ENCODE measurements around the gene PGLYRP3. TPM values are rescaled to one million over a fixed set of nuclear protein-coding genes. Genes with fewer than 3 reads are reported as not detected.

Gene PGLYRP3
- total and polyA plus RNA-seq, 2 donors (not counting 3 experiments of a cell fraction or from before 2014, with no cell fraction given) = not detected

DNA sequence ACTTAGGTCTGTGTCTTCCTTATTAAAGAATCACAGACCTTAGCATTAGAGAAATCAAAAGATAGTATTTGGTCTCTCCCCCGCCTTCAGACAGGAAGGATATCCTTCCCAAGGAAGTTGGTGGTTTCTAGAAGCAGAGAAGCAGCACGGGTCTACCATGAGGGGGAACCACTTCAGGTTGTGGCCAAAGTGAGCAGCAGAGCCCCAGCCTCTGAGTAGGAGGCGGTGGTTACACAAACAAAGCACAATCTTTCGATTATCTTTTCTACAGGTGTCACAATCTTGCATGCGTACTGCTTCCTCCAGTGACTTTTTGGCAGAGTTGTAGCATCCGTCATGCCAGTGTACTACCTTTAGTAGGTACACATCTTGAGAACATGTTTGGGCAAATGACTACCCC, 27.1 kb upstream of the PGLYRP3 start:
- no TSS peak for BruUV-seq (replicated peaks)
- POLR2A ChIA-PET = no interaction called here
- no peak overlapping the region for H3K4me2 ChIP-seq (ENCODE audit: insufficient read depth, low read length)

DNA sequence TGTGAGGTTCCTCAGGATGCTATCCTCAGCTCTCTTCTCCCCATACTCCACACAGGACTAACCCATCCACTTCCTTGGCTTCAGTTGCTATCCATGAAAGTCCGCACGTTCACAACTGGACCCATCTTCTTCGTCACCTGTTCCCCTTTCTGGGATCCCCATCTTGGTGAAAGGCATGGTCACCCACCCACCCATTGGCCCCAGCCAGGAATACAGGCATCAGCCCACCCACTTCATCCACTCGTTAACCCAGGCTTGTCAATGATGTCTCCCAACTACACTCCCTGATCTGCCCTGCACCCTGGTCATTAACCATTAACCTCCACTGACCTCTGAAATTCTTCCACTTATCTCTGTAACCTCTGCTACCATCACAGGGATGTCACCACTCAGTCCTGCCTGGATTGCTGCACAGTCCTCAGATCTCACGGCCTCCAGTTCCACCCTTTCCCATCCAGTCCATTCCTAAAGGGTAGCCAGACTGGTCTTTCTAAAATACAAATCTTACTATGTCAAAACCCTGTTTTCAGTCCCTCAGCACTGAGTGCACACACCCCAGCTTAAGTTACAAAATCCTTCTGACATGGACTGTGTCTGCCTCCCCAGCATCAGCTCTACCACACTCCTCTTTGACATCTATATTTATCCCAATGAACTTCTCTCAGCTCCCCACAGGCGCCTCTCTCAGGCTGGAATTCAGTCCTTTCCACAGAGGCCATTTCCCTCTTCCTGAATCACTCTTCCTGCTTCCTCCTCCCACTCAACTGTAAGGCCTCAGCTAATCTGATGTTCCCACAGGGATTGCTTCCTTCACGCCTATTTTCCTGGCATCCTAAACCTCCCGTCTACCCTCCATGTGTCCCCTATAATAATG, 25.5 kb upstream of the PGLYRP3 start:
- no TSS peak for BruUV-seq (replicated peaks)
- H4K20me1 ChIP-seq (replicated peaks; ENCODE audit: control insufficient read depth, extremely low read depth, insufficient read depth, low read length) = no peaks in the 10 kb centered on the region
- ChIA-PET POLR2A (no interaction called here), CTCF (interaction anchor here (1.5 kb wide), 1 partner anchor 156 kb away, joined by 3 read pairs; no protein-coding TSS in a partner anchor)
- H3K9ac ChIP-seq (replicated peaks; ENCODE audit: extremely low read depth, insufficient read depth, low read length) = no peak overlapping the region
- no peaks in the 10 kb centered on the region for H3K4me1 ChIP-seq (ENCODE audit: control insufficient read depth, extremely low read depth, insufficient read depth, low read length)
- dilution Hi-C loops (cut with MboI; ENCODE audit: extremely low pct_ligation_motif_present, low sequenced_read_pairs) (no loop called here), intact Hi-C loops (cut with micrococcal nuclease) (no loop called here)
- no peak overlapping the region for H3K4me2 ChIP-seq (ENCODE audit: insufficient read depth, low read length)
- FAIRE-seq (no peak), DNase-seq (ENCODE audit: low read depth, low spot score) (no peak)
- H3K4me3 ChIP-seq (replicated peaks in 1 of 3; ENCODE audit: insufficient read depth in 1 of 3, low read depth in 1 of 3, low read length in 3 of 3) = no peak overlapping the region
- no peaks in the 10 kb centered on the region for H3K36me3 ChIP-seq (ENCODE audit: control insufficient read depth in 2 of 2, extremely low read depth in 1 of 2, insufficient read depth in 2 of 2, low read length in 2 of 2)
- TF ChIP-seq GATA2 (IDR thresholded peaks at IDR 0.05; ENCODE audit: insufficient read depth, insufficient read length, low read depth, low read length) = no peak
- TF ChIP-seq, protein P1, sequence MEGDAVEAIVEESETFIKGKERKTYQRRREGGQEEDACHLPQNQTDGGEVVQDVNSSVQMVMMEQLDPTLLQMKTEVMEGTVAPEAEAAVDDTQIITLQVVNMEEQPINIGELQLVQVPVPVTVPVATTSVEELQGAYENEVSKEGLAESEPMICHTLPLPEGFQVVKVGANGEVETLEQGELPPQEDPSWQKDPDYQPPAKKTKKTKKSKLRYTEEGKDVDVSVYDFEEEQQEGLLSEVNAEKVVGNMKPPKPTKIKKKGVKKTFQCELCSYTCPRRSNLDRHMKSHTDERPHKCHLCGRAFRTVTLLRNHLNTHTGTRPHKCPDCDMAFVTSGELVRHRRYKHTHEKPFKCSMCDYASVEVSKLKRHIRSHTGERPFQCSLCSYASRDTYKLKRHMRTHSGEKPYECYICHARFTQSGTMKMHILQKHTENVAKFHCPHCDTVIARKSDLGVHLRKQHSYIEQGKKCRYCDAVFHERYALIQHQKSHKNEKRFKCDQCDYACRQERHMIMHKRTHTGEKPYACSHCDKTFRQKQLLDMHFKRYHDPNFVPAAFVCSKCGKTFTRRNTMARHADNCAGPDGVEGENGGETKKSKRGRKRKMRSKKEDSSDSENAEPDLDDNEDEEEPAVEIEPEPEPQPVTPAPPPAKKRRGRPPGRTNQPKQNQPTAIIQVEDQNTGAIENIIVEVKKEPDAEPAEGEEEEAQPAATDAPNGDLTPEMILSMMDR (IDR thresholded peaks at IDR 0.05; ENCODE audit: extremely low read depth in 1 of 2, insufficient read depth in 1 of 2, low read depth in 1 of 2, low read length in 2 of 2) = no peak
- no peak for TF ChIP-seq POLR2AphosphoS5 (IDR thresholded peaks at IDR 0.05; ENCODE audit: insufficient read depth, low read depth, low read length)
- no peak for TF ChIP-seq FOS (IDR thresholded peaks at IDR 0.05; ENCODE audit: borderline replicate concordance, insufficient read depth, low read length)
- TF ChIP-seq EZH2 (IDR thresholded peaks at IDR 0.05; ENCODE audit: borderline replicate concordance, low read depth, low read length, severe bottlenecking) = no peak
- TF ChIP-seq MAX (IDR thresholded peaks at IDR 0.05; ENCODE audit: insufficient read depth, insufficient read length) = no peak
- no peak for TF ChIP-seq MYC (IDR thresholded peaks at IDR 0.05; ENCODE audit: low read depth, low read length)
- H3K79me2 ChIP-seq (ENCODE audit: control insufficient read depth, insufficient read depth, low read length) = no peaks in the 10 kb centered on the region
- H3K27ac ChIP-seq (ENCODE audit: insufficient read depth, low read depth, low read length) = no peak overlapping the region
- no peaks in the 10 kb centered on the region for H3K9me1 ChIP-seq (replicated peaks; ENCODE audit: control insufficient read depth, extremely low read depth, insufficient read depth, low read length)
- no peaks in the 10 kb centered on the region for H3K9me3 ChIP-seq (replicated peaks; ENCODE audit: control insufficient read depth, insufficient read depth, low read length)
- no peaks in the 10 kb centered on the region for H3K27me3 ChIP-seq (ENCODE audit: control insufficient read depth in 2 of 2, insufficient read depth in 2 of 2, low read length in 2 of 2)
- H2AFZ ChIP-seq (ENCODE audit: low read depth, low read length) = no peak overlapping the region

More for the DNA sequence above, 27.1 kb upstream of the PGLYRP3 start:
- Histone ChIP-seq H2AFZ (ENCODE audit: low read depth, low read length) (no peak overlapping the region), H3K36me3 (ENCODE audit: control insufficient read depth in 2 of 2, extremely low read depth in 1 of 2, insufficient read depth in 2 of 2, low read length in 2 of 2) (no peaks in the 10 kb centered on the region), H3K9ac (replicated peaks; ENCODE audit: extremely low read depth, insufficient read depth, low read length) (no peak overlapping the region), H3K27ac (ENCODE audit: insufficient read depth, low read depth, low read length) (no peak overlapping the region), H3K27me3 (ENCODE audit: control insufficient read depth in 2 of 2, insufficient read depth in 2 of 2, low read length in 2 of 2) (peaks cover 0 to 3% of the 10 kb centered on the region in 2 experiments), H3K9me3 (replicated peaks; ENCODE audit: control insufficient read depth, insufficient read depth, low read length) (no peaks in the 10 kb centered on the region), H3K4me1 (ENCODE audit: control insufficient read depth, extremely low read depth, insufficient read depth, low read length) (no peaks in the 10 kb centered on the region), H3K4me3 (replicated peaks in 1 of 3; ENCODE audit: insufficient read depth in 1 of 3, low read depth in 1 of 3, low read length in 3 of 3) (no peak overlapping the region), H3K79me2 (ENCODE audit: control insufficient read depth, insufficient read depth, low read length) (no peaks in the 10 kb centered on the region), H3K9me1 (replicated peaks; ENCODE audit: control insufficient read depth, extremely low read depth, insufficient read depth, low read length) (no peaks in the 10 kb centered on the region), H4K20me1 (replicated peaks; ENCODE audit: control insufficient read depth, extremely low read depth, insufficient read depth, low read length) (no peaks in the 10 kb centered on the region)
- DNase-seq (ENCODE audit: low read depth, low spot score) (no peak), FAIRE-seq (no peak)
- TF ChIP-seq MYC (IDR thresholded peaks at IDR 0.05; ENCODE audit: low read depth, low read length) (no peak), GATA2 (IDR thresholded peaks at IDR 0.05; ENCODE audit: insufficient read depth, insufficient read length, low read depth, low read length) (no peak), MAX (IDR thresholded peaks at IDR 0.05; ENCODE audit: insufficient read depth, insufficient read length) (no peak), FOS (IDR thresholded peaks at IDR 0.05; ENCODE audit: borderline replicate concordance, insufficient read depth, low read length) (no peak), POLR2A (IDR thresholded peaks at IDR 0.05; ENCODE audit: low read depth, low read length) (no peak), EZH2 (IDR thresholded peaks at IDR 0.05; ENCODE audit: borderline replicate concordance, low read depth, low read length, severe bottlenecking) (no peak), JUN (IDR thresholded peaks at IDR 0.05; ENCODE audit: borderline replicate concordance, insufficient read depth, insufficient read length, low read depth) (no peak)
- intact Hi-C loops (cut with micrococcal nuclease) = no loop called here
- CTCF ChIA-PET = no interaction called here
- dilution Hi-C loops (cut with MboI; ENCODE audit: extremely low pct_ligation_motif_present, low sequenced_read_pairs) = no loop called here
